Stimulated activated CD4-positive, alpha-beta T cell treated with anti-CD3 and anti-CD28 coated beads, Interleukin-4, amount 100 ng/mL, for 24 hours (primary cell): ENCODE data around the gene CFAP251.
"Not testable (repeated sequence)": the region's sequence is repeated elsewhere in the genome, so short reads cannot be mapped to it uniquely, and the experiment has no call there.

ENCODE experiments used
- DNase-seq: peaks from one replicate; pipeline ENCODE4 v3.0.0-alpha.2; 2020

CFAP251 gene

DNA sequence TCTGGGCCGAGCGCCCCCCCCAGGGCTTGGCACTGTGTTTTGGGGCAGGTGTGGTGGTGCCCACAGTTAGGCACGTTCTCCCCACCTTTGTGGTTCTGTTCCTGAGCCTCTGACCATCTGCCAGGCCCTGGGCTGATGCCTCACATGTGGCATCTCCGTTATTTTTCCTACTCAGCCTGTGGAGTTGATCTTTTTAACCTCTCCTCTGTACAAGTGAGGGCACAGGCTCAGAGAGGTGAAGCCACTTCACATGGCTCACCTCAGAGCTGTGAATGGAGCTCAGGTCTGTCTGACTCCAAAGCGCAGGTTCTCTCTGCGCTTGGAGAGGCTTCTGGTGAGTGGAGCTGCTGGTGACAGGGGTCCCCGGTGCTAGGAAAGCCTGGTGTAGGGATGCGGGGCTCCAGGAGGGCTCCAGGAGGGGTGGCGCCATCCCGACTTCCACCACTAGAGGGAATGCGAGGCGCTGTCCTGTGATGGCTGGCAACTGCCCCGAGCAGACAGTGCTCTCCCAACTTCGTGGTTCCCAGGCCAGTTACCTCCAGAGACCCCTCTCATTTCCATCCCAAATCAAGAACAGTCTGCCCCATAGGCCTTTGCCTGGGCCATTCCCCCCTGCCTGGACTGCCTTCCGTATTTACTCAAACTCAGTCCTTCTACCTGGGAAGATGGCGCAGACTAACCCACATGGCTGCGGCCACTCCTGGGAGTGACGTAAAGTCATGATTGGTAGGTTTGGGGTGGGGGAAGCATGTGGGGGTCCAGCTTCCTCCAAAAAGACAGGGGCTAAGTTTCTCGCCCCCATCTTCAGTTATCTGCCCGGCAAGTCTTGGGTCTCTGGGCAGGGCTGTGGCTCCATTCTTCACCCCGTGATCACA, 113.2 kb downstream of the CFAP251 start:
- peak; percentile 55 for DNase-seq

DNA sequence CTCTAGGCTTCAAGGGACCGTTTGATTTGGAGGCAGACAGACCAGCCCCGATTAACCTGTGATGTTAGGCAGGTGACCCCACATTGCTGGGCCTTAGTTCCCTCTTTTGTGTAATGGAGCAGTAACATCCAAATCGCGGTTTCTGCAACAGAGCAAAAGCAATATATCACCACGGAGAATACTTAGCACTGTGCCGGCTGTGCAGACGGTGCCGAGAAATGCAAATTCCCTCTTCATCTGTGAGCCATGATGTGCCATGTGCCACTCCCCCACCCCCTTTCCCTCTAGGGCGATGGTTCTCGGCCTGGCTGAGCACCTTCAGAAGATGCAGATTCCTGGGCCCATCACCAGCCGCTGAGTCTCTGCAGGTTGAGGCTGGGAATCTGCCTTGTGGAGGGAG, 114.2 kb downstream of the CFAP251 start:
- no peak for DNase-seq

DNA sequence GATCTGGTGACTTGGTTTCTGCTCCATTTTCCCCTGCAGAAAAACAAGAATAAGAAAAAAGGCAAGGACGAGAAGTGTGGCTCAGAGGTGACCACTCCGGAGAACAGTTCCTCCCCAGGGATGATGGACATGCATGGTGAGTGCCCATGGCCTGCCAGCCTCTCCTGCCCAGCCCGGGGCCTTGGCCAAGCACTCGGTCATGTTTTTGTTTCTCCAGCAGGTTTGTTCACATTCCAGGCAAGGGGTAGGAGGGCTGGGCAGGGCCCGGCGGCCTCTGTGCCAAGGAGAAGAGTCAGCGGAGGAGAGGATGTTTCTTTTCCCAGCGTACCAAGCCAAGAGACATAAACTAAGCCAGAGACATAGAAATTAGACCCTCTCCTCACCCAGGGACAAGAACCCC, 116.9 kb downstream of the CFAP251 start:
- DNase-seq: no peak

DNA sequence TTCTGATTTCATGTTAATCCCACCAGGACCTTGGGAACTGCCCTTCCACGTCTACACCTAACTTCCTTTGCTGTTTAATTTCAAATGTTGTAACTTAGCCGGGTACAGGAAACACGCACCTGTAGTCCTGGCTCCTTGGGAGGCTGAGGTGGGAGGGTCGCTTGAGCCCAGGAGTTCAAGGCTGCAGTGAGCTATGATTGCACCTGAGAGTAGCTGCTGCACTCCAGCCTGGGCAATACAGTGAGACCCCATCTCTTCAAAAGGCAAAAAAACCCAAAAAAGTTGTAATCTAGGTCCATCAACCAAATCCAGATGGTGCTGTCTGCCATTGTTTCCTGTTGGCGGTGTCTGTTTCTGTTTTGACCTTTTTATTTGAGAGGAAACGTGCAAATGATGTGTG, 117.8 kb downstream of the CFAP251 start:
- no peak for DNase-seq

DNA sequence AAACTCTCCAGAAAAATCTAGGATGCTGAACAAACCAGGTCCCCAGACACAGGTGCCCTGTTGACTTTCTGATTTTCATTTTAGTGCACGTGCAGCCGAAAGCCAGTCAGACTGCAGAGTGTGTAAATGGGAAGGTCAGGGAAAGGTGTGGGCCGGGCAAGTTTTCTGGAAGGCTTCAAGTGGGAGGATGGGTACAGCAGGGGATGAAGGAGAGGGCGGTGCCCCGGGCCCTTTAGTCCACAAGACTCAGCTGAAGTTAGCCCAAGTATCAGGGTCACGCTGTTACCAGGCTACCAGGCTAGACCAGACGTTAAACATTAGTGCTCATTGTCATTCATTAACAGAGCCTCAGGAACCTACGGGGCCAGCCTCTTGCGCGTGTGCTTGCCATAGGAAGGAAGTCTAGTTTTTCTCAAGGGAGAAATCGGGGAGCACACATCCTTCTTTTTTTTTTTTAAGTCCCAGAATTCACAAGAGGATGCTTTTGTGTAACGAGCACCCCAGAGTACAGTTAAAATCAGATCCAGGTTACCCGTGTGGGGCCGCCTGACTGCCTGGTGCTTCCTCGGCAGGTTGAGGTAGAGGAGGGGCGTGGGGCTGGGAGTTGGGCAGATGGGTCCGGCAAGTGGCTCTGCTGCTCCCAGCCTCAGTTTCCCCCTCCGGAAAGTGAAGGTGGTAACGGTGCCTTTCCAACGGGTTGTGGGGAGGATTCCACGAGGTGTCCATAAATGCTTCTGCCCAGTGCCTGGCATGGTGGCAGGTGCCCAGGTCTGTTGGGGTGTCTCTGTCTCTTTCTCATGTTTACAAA, 122.4 kb downstream of the CFAP251 start:
- no peak for DNase-seq

DNA sequence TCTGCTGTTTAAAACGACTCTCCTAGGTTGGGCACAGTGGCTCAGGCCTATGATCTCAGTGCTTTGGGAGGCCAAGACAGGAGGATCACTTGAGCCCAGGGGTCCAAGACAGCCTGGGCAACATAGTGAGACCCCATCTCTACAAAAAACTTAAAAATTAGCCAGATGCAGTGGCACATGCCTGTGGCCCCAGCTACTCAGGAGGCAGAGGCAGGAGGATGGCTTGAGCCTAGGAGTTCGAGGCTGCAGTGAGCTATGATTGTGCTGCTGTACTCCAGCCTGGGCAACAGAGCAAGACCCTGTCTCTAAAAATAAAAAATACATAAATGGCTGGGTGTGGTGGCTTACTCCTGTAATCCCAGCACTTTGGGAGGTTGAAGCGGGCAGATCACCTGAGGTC, 123.1 kb downstream of the CFAP251 start:
- DNase-seq: not testable (repeated sequence)

DNA sequence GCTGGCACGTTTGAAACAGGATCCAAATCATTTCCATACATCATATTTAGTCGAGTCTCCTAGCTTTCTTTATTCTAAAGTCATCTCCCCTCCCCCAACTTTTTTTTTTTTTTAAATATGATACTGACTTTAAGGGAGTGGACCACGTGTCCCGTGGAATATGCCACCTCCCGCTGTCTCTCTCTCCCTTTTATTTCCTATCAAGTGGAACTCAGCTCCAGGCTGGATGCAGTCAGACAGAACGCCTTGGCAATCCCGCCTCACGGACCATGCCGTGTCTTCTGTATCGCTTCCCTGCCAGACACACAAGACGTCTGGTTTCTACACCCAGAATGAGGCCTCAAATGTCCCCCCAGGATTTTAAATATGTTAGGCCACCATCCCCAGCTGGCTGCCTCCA, 124.5 kb downstream of the CFAP251 start:
- DNase-seq: no peak

DNA sequence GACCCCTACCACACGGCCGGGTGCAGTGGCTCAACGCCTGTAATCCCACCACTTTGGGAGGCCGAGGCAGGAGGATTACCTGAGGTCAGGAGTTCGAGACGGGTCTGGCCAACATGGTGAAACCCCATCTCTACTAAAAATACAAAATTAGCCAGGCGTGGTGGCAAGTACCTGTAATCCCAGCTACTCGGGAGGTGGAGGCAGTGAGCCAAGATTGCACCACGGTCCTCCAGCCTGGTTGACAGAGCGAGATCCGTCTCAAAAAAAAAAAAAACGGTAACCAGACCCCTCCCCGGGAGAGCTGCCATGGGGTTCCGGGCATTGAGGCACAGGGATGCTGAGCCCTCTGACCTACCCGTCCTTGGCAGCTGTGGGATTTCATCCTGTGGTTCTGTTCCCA, 125.1 kb downstream of the CFAP251 start:
- DNase-seq: no peak

DNA sequence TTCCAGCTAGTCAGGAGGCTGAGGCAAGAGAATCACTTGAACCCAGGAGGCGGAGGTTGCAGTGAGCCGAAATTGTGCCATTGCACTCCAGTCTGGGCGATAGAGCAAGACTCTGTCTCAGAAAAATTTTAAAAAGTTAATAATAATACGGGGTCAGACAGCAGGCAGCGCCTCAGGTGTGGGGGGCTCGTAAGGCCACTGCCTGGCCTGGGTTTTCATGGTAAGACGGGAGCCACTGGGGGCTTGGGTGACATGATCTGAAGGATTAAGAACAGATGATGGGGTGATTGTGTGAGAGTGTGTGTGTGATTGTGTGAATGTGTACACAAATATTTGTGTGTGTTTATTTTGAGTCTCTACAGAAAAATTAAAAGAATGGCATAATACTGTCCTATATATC, 126.9 kb downstream of the CFAP251 start:
- no peak for DNase-seq

DNA sequence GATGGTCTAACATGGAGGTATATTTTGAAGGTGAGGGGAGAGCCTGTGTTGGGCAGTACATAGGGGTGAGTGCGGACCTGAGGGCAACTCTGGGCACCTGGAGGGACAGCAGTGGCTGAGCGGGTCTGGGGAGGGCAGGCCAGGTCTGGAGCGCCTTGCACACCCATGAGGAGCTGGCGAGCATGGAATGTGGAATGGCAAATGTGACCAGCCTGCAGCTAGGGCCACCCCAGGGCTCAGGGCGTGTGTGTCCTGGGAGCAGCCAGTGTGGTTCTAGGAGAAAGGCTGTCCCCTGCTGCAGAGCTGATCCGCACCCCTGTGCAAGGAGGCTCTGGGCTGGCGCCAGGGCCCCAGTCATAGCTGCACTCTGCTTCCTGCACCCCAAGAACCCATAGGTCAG, 127.8 kb downstream of the CFAP251 start:
- DNase-seq: no peak

DNA sequence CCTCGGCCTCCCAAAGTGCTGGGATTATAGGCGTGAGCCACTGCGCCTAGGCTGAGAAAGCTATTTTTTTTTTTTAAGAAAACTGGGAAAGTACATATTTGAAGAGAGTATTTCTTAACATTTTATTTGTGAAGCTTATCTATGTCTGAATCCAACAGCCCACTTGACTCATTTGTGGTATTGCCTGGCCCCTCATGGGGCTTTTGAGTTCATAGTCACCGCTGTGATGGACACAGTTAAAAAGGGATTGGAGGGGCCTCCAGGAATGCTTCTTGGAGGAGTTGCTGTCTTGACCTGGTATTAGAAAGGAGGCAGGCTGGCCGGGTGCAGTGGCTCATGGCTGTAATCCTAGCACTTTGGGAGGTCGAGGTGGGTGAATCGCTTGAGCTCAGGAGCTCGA, 129.8 kb downstream of the CFAP251 start:
- DNase-seq: no peak

DNA sequence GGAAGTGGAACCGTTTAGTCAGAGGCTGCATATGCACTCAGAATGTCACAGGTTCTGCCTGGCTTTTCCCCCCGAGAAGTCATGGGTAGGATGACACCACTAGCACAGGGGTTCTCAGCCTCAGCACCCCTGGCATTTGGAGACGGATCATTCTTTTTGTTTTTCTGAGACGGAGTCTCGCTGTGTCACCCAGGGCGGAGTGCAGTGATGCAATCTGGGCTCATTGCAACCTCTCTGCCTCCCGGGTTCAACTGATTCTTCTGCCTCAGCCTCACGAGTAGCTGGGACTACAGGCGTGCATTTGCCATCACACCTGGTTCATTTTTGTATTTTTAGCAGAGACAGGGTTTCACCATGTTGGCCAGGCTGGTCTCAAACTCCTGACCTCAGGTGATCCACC, 131.4 kb downstream of the CFAP251 start:
- DNase-seq: no peak

DNA sequence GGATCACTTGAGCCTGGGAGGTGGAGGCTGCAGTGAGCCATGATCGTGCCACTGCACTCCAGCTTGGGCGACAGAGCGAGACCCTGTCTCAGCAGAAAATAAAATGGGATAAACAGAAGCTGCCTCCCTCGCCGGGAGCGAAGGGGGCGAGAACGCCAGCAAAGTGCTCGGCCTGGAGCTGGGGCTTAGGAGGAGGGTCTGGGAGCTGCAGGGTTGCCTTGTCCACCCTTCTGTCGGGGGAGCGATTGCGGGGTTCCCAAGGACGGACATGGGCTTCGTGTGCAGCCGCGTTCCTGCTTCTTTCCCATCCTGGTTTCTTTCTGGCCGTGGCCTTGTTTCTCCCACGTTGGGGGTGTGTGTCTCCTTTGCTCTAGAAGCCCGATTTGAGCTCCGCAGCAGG, 132.3 kb downstream of the CFAP251 start:
- no peak for DNase-seq

DNA sequence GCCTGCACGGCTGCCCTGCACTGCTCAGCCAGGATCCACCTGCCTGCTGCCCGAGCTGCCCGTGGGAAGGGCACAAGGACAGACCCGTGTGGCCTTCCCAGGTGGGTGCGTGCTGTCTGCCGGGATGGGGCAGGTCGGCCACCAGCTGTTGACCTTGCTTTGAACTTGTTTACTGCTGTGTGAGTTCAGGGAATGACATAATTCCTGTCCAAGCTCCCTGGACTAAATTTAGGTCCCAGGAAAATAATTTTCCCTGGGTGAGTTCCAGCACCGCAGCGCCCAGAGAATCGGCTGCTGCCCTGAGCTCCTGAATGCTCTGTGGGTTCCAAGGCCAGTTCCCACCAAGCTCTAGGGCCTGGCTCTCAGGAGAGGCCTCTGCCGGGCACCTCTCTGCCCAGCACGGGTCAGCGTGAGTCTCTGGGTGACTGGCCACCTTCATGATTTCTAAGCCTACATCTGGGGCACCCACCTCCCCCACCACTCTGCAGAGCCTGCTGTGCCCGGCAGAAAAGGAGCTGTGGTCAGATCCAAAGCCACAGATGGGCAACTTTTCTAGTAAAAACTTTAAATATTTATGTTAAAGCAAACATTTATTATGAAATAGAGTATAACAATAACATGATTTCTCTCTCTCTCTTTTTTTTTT, 133.0 kb downstream of the CFAP251 start:
- no peak for DNase-seq

DNA sequence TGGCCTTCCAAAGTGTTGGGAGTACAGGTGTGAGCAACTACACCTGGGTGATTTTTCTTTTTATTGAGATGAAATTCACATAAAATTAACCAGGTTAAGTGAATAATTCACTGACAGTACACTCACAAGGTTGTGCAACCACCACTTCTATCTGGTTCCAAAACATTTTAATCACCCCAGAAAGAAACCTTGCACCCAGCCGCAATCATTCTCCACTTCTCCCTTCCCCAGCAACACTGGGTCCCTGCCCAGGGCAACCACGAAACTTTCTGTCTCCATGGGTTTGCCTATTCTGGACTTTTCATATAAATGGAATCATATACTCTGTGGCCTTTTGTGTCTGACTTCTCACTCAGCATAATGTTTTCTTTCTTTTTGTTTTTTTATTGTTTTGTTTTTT, 133.9 kb downstream of the CFAP251 start:
- no peak for DNase-seq
